Thoracic aorta (tissue), 2 donors: ENCODE results near the gene KDSR. TPM values are rescaled to one million over a fixed set of nuclear protein-coding genes. Genes with fewer than 3 reads are reported as not detected.

ENCODE experiments used
- ATAC-seq: fragments of 150-250 bp; one replicate; pipeline ENCODE4 v1.8.0; 2017; ENCODE audit warnings: low read depth; ENCODE audit not compliant: insufficient number of reproducible peaks, low FRiP score
- DNase-seq: peaks from one replicate; pipeline ENCODE4 v3.0.0-alpha.2; 2020; ENCODE audit warnings: low spot score
- H3K27ac ChIP-seq, 2 donors: fragments of 200-600 bp; sonication (generic); 1 replicate in 1 of 2; 2 replicates in 1 of 2; pipeline ENCODE4 v1.5.1; 2016; ENCODE audit warnings: mild to moderate bottlenecking in 2 of 2, moderate library complexity in 2 of 2
- H3K27me3 ChIP-seq: fragments of 200-600 bp; sonication (generic); replicated peaks from 2 replicates; pipeline ENCODE4 v1.6.0; 2016; ENCODE audit warnings: mild to moderate bottlenecking; ENCODE audit not compliant: insufficient read depth
- H3K36me3 ChIP-seq: fragments of 200-600 bp; sonication (generic); one replicate; pipeline ENCODE4 v1.5.1; 2016
- H3K4me1 ChIP-seq, 2 donors: fragments of 200-600 bp; sonication (generic); 1 replicate in 1 of 2; 2 replicates in 1 of 2; pipeline versions ENCODE4 v1.5.1 to v1.6.0; 2016; ENCODE audit warnings: low read depth in 2 of 2, mild to moderate bottlenecking in 1 of 2; ENCODE audit not compliant: control insufficient read depth in 1 of 2
- H3K4me3 ChIP-seq: fragments of 200-600 bp; sonication (generic); 2 replicates; pipeline ENCODE4 v1.5.1; 2016; ENCODE audit warnings: mild to moderate bottlenecking
- H3K9me3 ChIP-seq: fragments of 200-600 bp; sonication (generic); 2 replicates; pipeline ENCODE4 v1.5.1; 2016
- total RNA-seq, 2 donors: library from RNA; depleted of rRNA; stranded (reverse); fragments of >200 nt; gene quantifications; one replicate each; pipeline versions ENCODE4 v1.1.0 to v1.2.3, GENCODE V29; 2016
- TF ChIP-seq, protein P1 (sequence below): fragments of 200-600 bp; sonication (generic); IDR thresholded peaks from one replicate; pipeline ENCODE4 v1.5.1; 2019; ENCODE audit warnings: antibody characterized with exemption

The KDSR gene
- total RNA-seq, 2 donors from 2014 or later = 46.2 to 72.4 TPM

- Histone ChIP-seq H3K4me3 (no peak overlapping the region), H3K27ac (no peak overlapping the region), H3K36me3 (no peaks in the 10 kb centered on the region), H3K9me3 (no peaks in the 10 kb centered on the region), H3K27me3 (no peaks in the 10 kb centered on the region), H3K4me1 (peaks cover 36 to 60% of the 10 kb centered on the region in 2 donors)
- ATAC-seq (no peak), DNase-seq (no peak)
- TF ChIP-seq, protein P1, sequence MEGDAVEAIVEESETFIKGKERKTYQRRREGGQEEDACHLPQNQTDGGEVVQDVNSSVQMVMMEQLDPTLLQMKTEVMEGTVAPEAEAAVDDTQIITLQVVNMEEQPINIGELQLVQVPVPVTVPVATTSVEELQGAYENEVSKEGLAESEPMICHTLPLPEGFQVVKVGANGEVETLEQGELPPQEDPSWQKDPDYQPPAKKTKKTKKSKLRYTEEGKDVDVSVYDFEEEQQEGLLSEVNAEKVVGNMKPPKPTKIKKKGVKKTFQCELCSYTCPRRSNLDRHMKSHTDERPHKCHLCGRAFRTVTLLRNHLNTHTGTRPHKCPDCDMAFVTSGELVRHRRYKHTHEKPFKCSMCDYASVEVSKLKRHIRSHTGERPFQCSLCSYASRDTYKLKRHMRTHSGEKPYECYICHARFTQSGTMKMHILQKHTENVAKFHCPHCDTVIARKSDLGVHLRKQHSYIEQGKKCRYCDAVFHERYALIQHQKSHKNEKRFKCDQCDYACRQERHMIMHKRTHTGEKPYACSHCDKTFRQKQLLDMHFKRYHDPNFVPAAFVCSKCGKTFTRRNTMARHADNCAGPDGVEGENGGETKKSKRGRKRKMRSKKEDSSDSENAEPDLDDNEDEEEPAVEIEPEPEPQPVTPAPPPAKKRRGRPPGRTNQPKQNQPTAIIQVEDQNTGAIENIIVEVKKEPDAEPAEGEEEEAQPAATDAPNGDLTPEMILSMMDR = no peak
These were observed 75.7 kb downstream of the KDSR start for GRCh38 chr18:63291278-63291677.

DNA sequence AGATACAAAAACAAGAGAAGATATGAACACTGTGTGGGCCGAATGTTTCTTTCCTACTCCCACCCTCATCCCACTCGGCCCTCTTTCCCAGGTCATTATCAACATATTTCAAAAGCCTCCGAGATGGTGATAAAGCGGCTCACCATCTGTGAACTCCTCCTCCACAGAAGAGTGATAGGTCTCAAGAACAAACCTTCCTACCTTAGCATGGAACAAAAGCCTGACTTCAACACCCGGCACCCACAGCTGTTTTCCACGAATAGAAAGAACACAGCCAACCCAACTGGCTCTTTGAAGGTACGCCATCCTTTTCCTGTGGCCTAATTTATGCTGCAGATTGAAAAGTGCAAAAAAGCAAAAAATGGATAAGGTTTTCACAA is 76.2 kb downstream of the KDSR start:
- Histone ChIP-seq H3K36me3 (no peaks in the 10 kb centered on the region), H3K27me3 (no peaks in the 10 kb centered on the region), H3K4me3 (no peak overlapping the region), H3K4me1 (peaks cover 36 to 60% of the 10 kb centered on the region in 2 donors), H3K27ac (no peak overlapping the region), H3K9me3 (no peaks in the 10 kb centered on the region)
- ATAC-seq (no peak), DNase-seq (no peak)
- TF ChIP-seq, protein P1 = no peak

GRCh38 chr18:63290166-63290820 is 76.7 kb downstream of the KDSR start:
- ATAC-seq = no peak
- H3K4me1 ChIP-seq = peaks cover 36 to 60% of the 10 kb centered on the region in 2 donors
- TF ChIP-seq, protein P1 = no peak
- DNase-seq = no peak
- no peaks in the 10 kb centered on the region for H3K36me3 ChIP-seq
- no peaks in the 10 kb centered on the region for H3K27me3 ChIP-seq
- no peak overlapping the region for H3K4me3 ChIP-seq
- no peak overlapping the region for H3K27ac ChIP-seq
- H3K9me3 ChIP-seq = no peaks in the 10 kb centered on the region

DNA sequence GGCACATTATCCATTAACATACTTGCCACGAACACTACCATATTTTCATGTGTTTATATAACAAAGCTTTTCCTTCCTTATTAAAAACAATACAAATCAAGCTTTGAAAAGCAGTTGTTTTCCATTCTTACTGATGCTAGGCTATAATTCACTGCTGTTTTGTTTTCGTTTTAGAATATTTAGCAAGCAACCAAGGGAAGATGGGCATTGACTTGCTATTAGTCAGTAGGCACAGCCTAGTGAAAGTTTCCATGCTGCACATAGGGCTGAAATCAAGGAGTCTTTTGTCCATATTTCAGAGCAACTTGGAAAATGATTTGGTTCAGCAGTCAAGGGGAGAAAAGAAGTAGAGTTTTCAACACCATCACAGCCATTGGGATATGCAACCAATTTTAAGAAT is 78.7 kb downstream of the KDSR start:
- no peaks in the 10 kb centered on the region for H3K36me3 ChIP-seq
- H3K27me3 ChIP-seq = no peaks in the 10 kb centered on the region
- no peak overlapping the region for H3K4me3 ChIP-seq
- TF ChIP-seq, protein P1 = no peak
- ATAC-seq (no peak), DNase-seq (no peak)
- H3K27ac ChIP-seq = peak overlapping the region in 1 of 2 donors; percentile 17
- H3K4me1 ChIP-seq = peaks cover 28 to 67% of the 10 kb centered on the region in 2 donors
- no peaks in the 10 kb centered on the region for H3K9me3 ChIP-seq

DNA sequence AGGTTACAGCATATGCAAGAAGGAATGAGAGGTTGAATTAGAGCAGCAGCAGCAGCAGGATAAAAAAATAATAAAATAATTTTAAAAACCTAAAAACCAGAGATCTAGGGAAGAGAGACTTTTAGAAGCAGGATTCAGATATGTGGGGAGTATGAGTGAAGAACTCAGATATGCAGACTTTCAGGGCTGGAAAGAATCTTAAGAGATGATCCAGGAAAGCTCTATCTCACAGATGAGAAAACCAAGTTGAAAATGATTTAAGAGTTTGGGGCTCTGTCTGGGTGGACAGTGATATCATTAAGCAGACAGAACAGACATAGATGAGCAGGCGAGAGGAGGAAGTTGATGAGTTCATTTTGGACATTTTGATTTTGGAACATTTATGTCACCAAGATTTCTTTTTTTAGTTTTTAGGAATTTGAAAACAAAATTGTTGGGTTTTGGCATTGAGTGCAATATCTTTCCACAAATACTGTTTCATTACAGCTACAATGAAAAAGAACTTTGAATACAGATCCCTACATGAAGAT is 79.2 kb downstream of the KDSR start:
- no peaks in the 10 kb centered on the region for H3K9me3 ChIP-seq
- H3K27me3 ChIP-seq = no peaks in the 10 kb centered on the region
- H3K4me1 ChIP-seq = peaks cover 26 to 62% of the 10 kb centered on the region in 2 donors
- H3K4me3 ChIP-seq = no peak overlapping the region
- no peak for DNase-seq
- peak overlapping the region; percentile 17 to 59 for H3K27ac ChIP-seq
- TF ChIP-seq, protein P1 = no peak
- H3K36me3 ChIP-seq = no peaks in the 10 kb centered on the region
- ATAC-seq = no peak
